ENCODE measurements around the gene CLRN1.

Gene CLRN1

GRCh38 chr3:150972366-150973071, at the start of gene CLRN1:
Gene CLRN1, minus strand, starts transcription at chr3:150972727. Its CDS starts 19 bp downstream, at chr3:150972708.
- Histone ChIP-seq H3K36me3 (ENCODE audit: insufficient read depth, low read length) (no peaks in the 10 kb centered on the region), H3K4me3 (ENCODE audit: low read length) (no peak within 1 kb of the TSS), H3K4me1 (ENCODE audit: insufficient read depth, low read length) (peaks cover 37% of the 10 kb centered on the region)

DNA sequence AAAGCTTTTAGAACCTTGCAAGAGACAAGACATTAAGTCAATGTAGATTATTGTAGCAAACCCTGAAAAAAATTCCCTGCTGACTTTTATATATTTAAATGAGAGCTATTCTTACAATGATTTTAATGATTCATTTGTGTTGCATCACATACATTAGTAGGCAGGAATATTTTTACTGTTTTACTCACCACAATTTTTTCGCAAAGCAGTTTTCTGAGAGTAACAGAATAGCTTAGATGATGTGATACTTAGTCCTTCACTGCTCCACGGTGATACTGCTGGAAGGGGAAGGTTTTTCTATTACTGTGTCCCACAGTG, 43.9 kb upstream of the CLRN1 start:
- Histone ChIP-seq H2AFZ (ENCODE audit: low read depth, low read length) (no peak overlapping the region), H3K9me3 (ENCODE audit: low read length) (no peaks in the 10 kb centered on the region), H3K27me3 (ENCODE audit: insufficient read depth, low read length) (no peaks in the 10 kb centered on the region), H3K36me3 (ENCODE audit: insufficient read depth, low read length) (no peaks in the 10 kb centered on the region), H3K4me3 (ENCODE audit: low read length) (no peak overlapping the region), H3K4me1 (ENCODE audit: insufficient read depth, low read length) (no peaks in the 10 kb centered on the region)

More at GRCh38 chr3:150972366-150973071, at the start of gene CLRN1:
- Histone ChIP-seq H2AFZ (ENCODE audit: low read depth, low read length) (no peak within 1 kb of the TSS), H3K27me3 (ENCODE audit: insufficient read depth, low read length) (no peaks in the 10 kb centered on the region), H3K9me3 (ENCODE audit: low read length) (no peaks in the 10 kb centered on the region)

GRCh38 chr3:151015767-151016477, 43.4 kb upstream of the CLRN1 start:
- Histone ChIP-seq H3K4me1 (ENCODE audit: insufficient read depth, low read length) (no peaks in the 10 kb centered on the region), H3K36me3 (ENCODE audit: insufficient read depth, low read length) (no peaks in the 10 kb centered on the region), H3K9me3 (ENCODE audit: low read length) (no peaks in the 10 kb centered on the region), H2AFZ (ENCODE audit: low read depth, low read length) (no peak overlapping the region), H3K4me3 (ENCODE audit: low read length) (no peak overlapping the region), H3K27me3 (ENCODE audit: insufficient read depth, low read length) (no peaks in the 10 kb centered on the region)

GRCh38 chr3:151015181-151015580, 42.7 kb upstream of the CLRN1 start:
- H3K4me3 ChIP-seq (ENCODE audit: low read length), result no peak overlapping the region
- H2AFZ ChIP-seq (ENCODE audit: low read depth, low read length), result no peak overlapping the region
- H3K36me3 ChIP-seq (ENCODE audit: insufficient read depth, low read length), result no peaks in the 10 kb centered on the region
- H3K4me1 ChIP-seq (ENCODE audit: insufficient read depth, low read length), result no peaks in the 10 kb centered on the region
- no peaks in the 10 kb centered on the region for H3K27me3 ChIP-seq (ENCODE audit: insufficient read depth, low read length)
- no peaks in the 10 kb centered on the region for H3K9me3 ChIP-seq (ENCODE audit: low read length)

DNA sequence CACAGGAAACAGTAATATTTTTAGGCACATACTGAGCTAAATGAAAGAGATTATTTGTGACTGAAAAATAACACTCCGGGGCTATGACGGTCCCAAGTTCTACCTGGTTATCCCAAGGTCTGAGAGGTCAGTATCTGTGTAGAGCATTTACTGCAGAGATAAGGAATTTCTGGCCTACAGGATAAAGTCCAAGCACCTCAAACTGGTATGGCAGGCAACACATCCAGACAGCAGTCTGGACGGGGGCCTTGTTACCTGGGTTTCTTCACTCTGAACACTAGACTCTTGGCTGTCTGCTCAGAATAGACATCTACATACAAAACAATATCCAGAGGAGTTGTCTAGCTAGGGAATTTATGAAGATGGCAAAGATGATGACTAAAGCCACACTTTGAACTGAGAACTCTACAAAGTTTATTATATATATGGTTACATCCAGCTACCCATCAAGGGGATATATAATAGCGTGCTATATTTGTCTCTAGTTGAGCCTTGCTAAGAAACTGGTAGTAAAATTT, 42.0 kb upstream of the CLRN1 start:
- no peaks in the 10 kb centered on the region for H3K27me3 ChIP-seq (ENCODE audit: insufficient read depth, low read length)
- H2AFZ ChIP-seq (ENCODE audit: low read depth, low read length), result no peak overlapping the region
- no peaks in the 10 kb centered on the region for H3K36me3 ChIP-seq (ENCODE audit: insufficient read depth, low read length)
- H3K4me3 ChIP-seq (ENCODE audit: low read length), result no peak overlapping the region
- no peaks in the 10 kb centered on the region for H3K9me3 ChIP-seq (ENCODE audit: low read length)
- H3K4me1 ChIP-seq (ENCODE audit: insufficient read depth, low read length), result no peaks in the 10 kb centered on the region

DNA sequence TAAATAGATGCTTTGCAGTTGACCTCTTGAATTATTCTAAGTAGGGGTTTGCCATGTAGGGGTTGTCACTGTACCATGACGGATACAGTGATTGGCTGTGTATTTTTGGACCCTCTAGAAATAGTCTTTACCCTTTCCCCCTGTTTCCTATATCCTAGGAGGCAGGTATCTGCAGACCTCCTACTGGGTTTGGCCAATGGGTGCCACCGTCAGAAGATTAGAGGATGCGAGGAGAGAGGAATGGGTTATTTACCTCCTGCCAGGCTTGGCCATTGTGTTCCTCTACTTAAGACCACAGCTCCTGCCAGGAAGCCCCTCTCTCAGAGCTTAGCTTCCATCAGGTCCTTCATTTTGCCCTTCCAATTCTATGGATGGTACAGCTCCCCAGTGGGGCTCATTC, 40.2 kb upstream of the CLRN1 start:
- Histone ChIP-seq H3K4me3 (ENCODE audit: low read length) (no peak overlapping the region), H3K36me3 (ENCODE audit: insufficient read depth, low read length) (no peaks in the 10 kb centered on the region), H2AFZ (ENCODE audit: low read depth, low read length) (no peak overlapping the region), H3K9me3 (ENCODE audit: low read length) (no peaks in the 10 kb centered on the region), H3K4me1 (ENCODE audit: insufficient read depth, low read length) (no peaks in the 10 kb centered on the region), H3K27me3 (ENCODE audit: insufficient read depth, low read length) (no peaks in the 10 kb centered on the region)

DNA sequence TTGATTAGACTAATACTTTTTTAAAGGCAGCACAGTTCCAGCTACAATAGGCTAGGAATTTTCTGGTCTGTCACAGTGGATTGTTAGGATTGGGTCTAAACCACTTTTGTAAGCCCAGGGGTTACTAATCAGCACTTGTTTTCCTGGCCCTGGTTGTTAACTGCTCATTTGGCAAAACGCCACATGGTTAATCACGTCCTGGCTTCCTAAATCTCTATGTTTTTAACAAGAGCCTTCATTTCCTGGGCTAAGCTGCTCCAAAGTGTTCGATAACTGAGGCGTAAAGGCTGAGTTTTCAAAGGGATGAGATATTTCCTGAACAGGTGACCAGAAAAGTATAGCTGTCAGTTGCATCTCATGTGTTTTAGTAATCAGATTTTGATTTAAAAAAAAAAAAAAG, 38.9 kb upstream of the CLRN1 start:
- Histone ChIP-seq H3K4me1 (ENCODE audit: insufficient read depth, low read length) (no peaks in the 10 kb centered on the region), H3K9me3 (ENCODE audit: low read length) (no peaks in the 10 kb centered on the region), H2AFZ (ENCODE audit: low read depth, low read length) (no peak overlapping the region), H3K4me3 (ENCODE audit: low read length) (no peak overlapping the region), H3K36me3 (ENCODE audit: insufficient read depth, low read length) (no peaks in the 10 kb centered on the region), H3K27me3 (ENCODE audit: insufficient read depth, low read length) (no peaks in the 10 kb centered on the region)

DNA sequence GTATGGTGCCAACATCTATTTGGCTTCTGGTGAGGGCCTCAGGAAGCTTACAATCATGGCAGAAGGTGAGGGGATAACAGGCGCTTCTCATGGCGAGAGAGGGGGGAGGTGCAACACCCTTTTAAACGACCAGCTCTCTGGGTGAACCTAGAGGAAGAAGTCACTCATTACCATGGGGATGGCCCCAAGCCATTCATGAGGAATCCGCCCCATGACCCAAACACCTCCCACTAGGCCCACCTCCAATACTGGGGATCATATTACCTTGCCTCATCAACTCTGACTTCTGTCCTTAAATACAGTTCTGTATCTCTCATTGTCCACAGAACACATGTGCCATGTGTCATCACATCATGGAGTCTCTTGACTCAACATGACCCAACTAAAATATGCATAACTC, 37.5 kb upstream of the CLRN1 start:
- H2AFZ ChIP-seq (ENCODE audit: low read depth, low read length), result no peak overlapping the region
- H3K36me3 ChIP-seq (ENCODE audit: insufficient read depth, low read length), result no peaks in the 10 kb centered on the region
- H3K4me3 ChIP-seq (ENCODE audit: low read length), result no peak overlapping the region

GRCh38 chr3:151009430-151009829, 36.9 kb upstream of the CLRN1 start:
- Histone ChIP-seq H3K4me3 (ENCODE audit: low read length) (no peak overlapping the region), H3K36me3 (ENCODE audit: insufficient read depth, low read length) (no peaks in the 10 kb centered on the region), H2AFZ (ENCODE audit: low read depth, low read length) (no peak overlapping the region), H3K9me3 (ENCODE audit: low read length) (no peaks in the 10 kb centered on the region), H3K27me3 (ENCODE audit: insufficient read depth, low read length) (no peaks in the 10 kb centered on the region), H3K4me1 (ENCODE audit: insufficient read depth, low read length) (no peaks in the 10 kb centered on the region)

More for the DNA sequence above, 37.5 kb upstream of the CLRN1 start:
- Histone ChIP-seq H3K9me3 (ENCODE audit: low read length) (no peaks in the 10 kb centered on the region), H3K4me1 (ENCODE audit: insufficient read depth, low read length) (no peaks in the 10 kb centered on the region), H3K27me3 (ENCODE audit: insufficient read depth, low read length) (no peaks in the 10 kb centered on the region)

GRCh38 chr3:151008699-151009098, 36.2 kb upstream of the CLRN1 start:
- Histone ChIP-seq H2AFZ (ENCODE audit: low read depth, low read length) (no peak overlapping the region), H3K4me3 (ENCODE audit: low read length) (no peak overlapping the region), H3K9me3 (ENCODE audit: low read length) (no peaks in the 10 kb centered on the region), H3K36me3 (ENCODE audit: insufficient read depth, low read length) (no peaks in the 10 kb centered on the region), H3K4me1 (ENCODE audit: insufficient read depth, low read length) (no peaks in the 10 kb centered on the region), H3K27me3 (ENCODE audit: insufficient read depth, low read length) (no peaks in the 10 kb centered on the region)

DNA sequence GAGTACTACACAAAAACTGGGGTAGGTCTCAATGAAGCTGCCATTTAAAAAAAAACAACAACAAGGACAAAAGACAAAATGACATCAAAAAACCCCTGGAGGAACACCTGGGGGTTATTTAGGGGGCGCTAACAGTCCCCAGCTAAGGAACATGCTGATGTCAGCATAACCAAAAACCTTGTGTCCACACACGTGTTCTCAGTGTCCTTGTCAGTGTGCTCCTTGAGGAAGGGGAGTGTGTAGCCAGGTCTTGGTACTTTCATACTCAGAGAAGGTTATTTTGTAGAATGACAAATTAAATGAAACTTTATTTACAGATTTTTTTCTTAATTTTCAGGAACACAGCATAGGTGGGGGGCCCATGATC, 31.2 kb upstream of the CLRN1 start:
- no peaks in the 10 kb centered on the region for H3K4me1 ChIP-seq (ENCODE audit: insufficient read depth, low read length)
- H2AFZ ChIP-seq (ENCODE audit: low read depth, low read length), result no peak overlapping the region
- no peaks in the 10 kb centered on the region for H3K27me3 ChIP-seq (ENCODE audit: insufficient read depth, low read length)
- H3K9me3 ChIP-seq (ENCODE audit: low read length), result no peaks in the 10 kb centered on the region
- H3K4me3 ChIP-seq (ENCODE audit: low read length), result no peak overlapping the region
- no peaks in the 10 kb centered on the region for H3K36me3 ChIP-seq (ENCODE audit: insufficient read depth, low read length)

DNA sequence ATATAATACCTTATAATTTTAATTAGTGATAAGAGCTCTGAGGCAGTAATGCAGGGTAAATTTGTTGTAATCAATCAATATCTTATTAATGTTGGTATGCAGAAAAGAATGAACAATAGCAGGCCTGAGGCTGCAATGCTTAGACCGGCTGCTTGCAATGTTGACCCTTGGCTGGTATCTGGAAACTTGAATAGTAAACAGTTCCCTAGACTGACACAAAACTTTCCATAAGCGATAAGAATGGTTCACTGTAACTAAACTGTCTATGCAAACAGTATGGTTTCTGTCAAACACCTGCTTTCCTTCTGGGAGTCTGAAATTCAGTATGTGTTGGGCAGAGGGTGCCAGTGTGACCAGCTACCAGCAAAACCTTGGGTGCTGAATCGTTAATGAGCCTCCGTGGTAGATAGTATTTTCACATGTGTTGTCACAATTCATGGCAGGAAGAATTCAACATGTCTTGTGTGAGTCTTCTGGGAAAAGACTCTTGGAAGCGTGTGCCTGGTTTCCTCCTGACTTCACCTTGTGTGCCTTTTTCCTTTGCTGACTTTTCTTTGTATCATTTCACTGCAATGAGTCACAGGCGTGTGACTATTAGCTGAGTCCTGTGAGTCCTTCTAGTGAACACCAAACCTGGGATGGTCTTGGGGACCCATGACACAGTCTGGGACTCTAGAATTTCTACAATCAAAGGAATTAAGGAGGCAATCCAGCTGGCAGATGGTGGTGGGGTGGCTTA, 30.7 kb upstream of the CLRN1 start:
- H3K4me1 ChIP-seq (ENCODE audit: insufficient read depth, low read length), result no peaks in the 10 kb centered on the region
- no peak overlapping the region for H2AFZ ChIP-seq (ENCODE audit: low read depth, low read length)
- H3K4me3 ChIP-seq (ENCODE audit: low read length), result no peak overlapping the region
- H3K9me3 ChIP-seq (ENCODE audit: low read length), result no peaks in the 10 kb centered on the region
- H3K27me3 ChIP-seq (ENCODE audit: insufficient read depth, low read length), result no peaks in the 10 kb centered on the region
- H3K36me3 ChIP-seq (ENCODE audit: insufficient read depth, low read length), result no peaks in the 10 kb centered on the region
